ENCODE results near the gene UMPS.
"Not testable (repeated sequence)": the region's sequence is repeated elsewhere in the genome, so short reads cannot be mapped to it uniquely, and the experiment has no call there.

Gene UMPS

DNA sequence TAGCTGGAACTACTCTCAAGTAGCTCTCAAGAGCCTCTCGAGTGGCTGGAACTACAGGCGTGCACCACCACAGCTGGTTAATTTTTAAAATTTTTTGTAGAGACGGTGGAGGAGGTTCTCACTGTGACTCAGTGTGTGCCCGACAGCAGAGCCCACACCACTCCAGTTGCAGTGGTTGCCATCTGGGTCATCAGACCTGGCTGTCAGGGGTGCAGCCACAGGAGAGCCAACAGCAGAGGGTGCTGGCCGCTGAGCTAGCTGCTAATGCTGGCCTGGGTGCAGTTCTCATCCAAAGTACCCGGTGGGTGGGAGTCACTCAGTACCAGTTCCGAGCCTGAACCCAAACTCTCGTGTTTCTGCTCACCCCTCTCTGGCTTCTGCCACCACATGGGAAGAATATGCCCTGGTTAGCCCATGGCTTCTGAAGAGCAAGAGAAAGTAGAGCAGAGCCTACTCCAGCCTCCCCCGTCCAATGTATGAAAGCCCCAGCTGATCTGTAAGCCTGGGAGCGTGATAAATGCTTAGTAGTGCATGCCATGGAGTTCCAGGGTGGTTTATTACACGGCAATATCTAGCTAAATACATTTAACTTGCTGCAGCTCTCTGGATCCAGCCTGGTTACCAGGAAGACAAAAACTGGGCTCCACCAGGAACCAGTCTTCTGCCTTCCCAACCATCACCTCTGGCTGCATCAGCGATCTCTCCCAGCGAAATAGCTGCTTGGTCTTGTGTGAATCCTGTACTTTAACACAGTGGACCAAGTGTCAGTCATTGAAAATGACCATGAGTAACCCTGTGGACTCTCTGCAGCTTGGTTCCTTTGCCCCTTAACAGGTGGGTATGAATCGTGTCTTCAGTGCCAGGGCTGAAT, 17.1 kb downstream of the UMPS start:
- Histone ChIP-seq H3K4me2 (ENCODE audit: low read depth, low read length) (no peak overlapping the region), H3K9ac (ENCODE audit: low read length) (no peak overlapping the region), H3K9me2 (replicated peaks; ENCODE audit: insufficient read depth, low read length) (no peaks in the 10 kb centered on the region), H3K27ac (ENCODE audit: low read length) (no peak overlapping the region), H3F3A (ENCODE audit: insufficient read depth, low read length) (no peaks in the 10 kb centered on the region), H4K20me1 (ENCODE audit: insufficient read depth, low read length) (no peaks in the 10 kb centered on the region), H3K9me3 (replicated peaks; ENCODE audit: insufficient read depth, low read length) (no peaks in the 10 kb centered on the region), H3K4me1 (ENCODE audit: low read length) (no peaks in the 10 kb centered on the region), H3K36me3 (replicated peaks; ENCODE audit: insufficient read depth, low read length) (peaks cover 8% of the 10 kb centered on the region; the same call in 1 of the 2 replicates), H3K79me2 (ENCODE audit: low read length) (no peaks in the 10 kb centered on the region), H3K27me3 (replicated peaks; ENCODE audit: insufficient read depth, low read length) (no peaks in the 10 kb centered on the region), H2AFZ (ENCODE audit: low read length) (no peak overlapping the region), H3K4me3 (ENCODE audit: low read length) (no peak overlapping the region)
- DNase-seq = no peak
- no peak for TF ChIP-seq EZH2 (optimal IDR thresholded peaks at IDR 0.05; ENCODE audit: low read depth, low read length)
- no peak for TF ChIP-seq EZH2phosphoT487 (IDR thresholded peaks at IDR 0.05; ENCODE audit: low read length)
- TF ChIP-seq, protein P1, sequence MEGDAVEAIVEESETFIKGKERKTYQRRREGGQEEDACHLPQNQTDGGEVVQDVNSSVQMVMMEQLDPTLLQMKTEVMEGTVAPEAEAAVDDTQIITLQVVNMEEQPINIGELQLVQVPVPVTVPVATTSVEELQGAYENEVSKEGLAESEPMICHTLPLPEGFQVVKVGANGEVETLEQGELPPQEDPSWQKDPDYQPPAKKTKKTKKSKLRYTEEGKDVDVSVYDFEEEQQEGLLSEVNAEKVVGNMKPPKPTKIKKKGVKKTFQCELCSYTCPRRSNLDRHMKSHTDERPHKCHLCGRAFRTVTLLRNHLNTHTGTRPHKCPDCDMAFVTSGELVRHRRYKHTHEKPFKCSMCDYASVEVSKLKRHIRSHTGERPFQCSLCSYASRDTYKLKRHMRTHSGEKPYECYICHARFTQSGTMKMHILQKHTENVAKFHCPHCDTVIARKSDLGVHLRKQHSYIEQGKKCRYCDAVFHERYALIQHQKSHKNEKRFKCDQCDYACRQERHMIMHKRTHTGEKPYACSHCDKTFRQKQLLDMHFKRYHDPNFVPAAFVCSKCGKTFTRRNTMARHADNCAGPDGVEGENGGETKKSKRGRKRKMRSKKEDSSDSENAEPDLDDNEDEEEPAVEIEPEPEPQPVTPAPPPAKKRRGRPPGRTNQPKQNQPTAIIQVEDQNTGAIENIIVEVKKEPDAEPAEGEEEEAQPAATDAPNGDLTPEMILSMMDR (IDR thresholded peaks at IDR 0.05; ENCODE audit: low read length) = no peak

DNA sequence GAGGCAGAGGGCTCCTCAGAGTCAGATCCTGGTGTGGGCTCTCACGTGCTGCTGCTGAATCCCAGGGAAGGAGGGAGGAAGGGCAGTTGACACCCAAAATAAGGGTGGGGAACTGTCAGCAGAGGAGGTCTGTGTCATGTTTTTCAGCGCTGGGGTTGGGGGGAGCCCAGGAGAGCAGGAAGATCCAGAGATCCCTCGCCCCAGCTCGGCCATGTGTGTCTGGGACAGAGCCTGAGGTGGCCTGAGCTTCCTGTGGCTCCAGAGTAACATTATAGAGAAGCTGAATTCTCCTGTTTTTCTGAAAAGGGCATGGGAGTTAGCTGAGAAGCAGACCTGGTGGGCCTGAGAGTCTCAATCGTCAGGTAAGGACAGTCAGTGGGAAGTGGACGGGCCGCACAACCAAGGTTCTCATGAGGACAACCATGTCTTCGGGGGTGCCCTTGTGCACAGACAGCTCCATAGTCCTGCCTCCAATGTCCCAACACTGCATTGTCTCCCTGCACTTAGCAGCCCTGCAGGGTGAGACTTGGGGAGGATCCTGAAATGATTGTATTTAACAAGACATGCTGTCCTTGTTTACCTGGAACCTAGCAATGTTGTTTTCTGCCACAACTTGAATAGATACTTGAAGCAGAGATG, 18.4 kb downstream of the UMPS start:
- Histone ChIP-seq H3K9ac (ENCODE audit: low read length) (no peak overlapping the region), H3K36me3 (replicated peaks; ENCODE audit: insufficient read depth, low read length) (peaks cover 3% of the 10 kb centered on the region; the same call in 1 of the 2 replicates), H3K27ac (ENCODE audit: low read length) (no peak overlapping the region)

GRCh38 chr3:124749877-124750276, 19.6 kb downstream of the UMPS start:
- H3K27me3 ChIP-seq (replicated peaks; ENCODE audit: insufficient read depth, low read length); H3K4me2 ChIP-seq (ENCODE audit: low read depth, low read length); H3K36me3 ChIP-seq (replicated peaks; ENCODE audit: insufficient read depth, low read length); H2AFZ ChIP-seq (ENCODE audit: low read length); H3K9me2 ChIP-seq (replicated peaks; ENCODE audit: insufficient read depth, low read length); H3K79me2 ChIP-seq (ENCODE audit: low read length); H4K20me1 ChIP-seq (ENCODE audit: insufficient read depth, low read length); H3K27ac ChIP-seq (ENCODE audit: low read length); H3K4me1 ChIP-seq (ENCODE audit: low read length); H3K4me3 ChIP-seq (ENCODE audit: low read length); H3K9me3 ChIP-seq (replicated peaks; ENCODE audit: insufficient read depth, low read length); H3F3A ChIP-seq (ENCODE audit: insufficient read depth, low read length); H3K9ac ChIP-seq (ENCODE audit: low read length); DNase-seq: not testable (repeated sequence)

More for the DNA sequence above, 18.4 kb downstream of the UMPS start:
- H3K4me2 ChIP-seq (ENCODE audit: low read depth, low read length) = no peak overlapping the region
- H3K9me2 ChIP-seq (replicated peaks; ENCODE audit: insufficient read depth, low read length) = no peaks in the 10 kb centered on the region
- H3K79me2 ChIP-seq (ENCODE audit: low read length) = no peaks in the 10 kb centered on the region
- H3K4me3 ChIP-seq (ENCODE audit: low read length) = no peak overlapping the region
- H3K27me3 ChIP-seq (replicated peaks; ENCODE audit: insufficient read depth, low read length) = no peaks in the 10 kb centered on the region
- no peak for DNase-seq
- no peaks in the 10 kb centered on the region for H3F3A ChIP-seq (ENCODE audit: insufficient read depth, low read length)
- no peak overlapping the region for H2AFZ ChIP-seq (ENCODE audit: low read length)
- H3K4me1 ChIP-seq (ENCODE audit: low read length) = no peaks in the 10 kb centered on the region
- TF ChIP-seq, protein P1 (IDR thresholded peaks at IDR 0.05; ENCODE audit: low read length) = no peak
- no peaks in the 10 kb centered on the region for H4K20me1 ChIP-seq (ENCODE audit: insufficient read depth, low read length)
- H3K9me3 ChIP-seq (replicated peaks; ENCODE audit: insufficient read depth, low read length) = no peaks in the 10 kb centered on the region

GRCh38 chr3:124751501-124751900, 21.2 kb downstream of the UMPS start:
- TF ChIP-seq EZH2phosphoT487 (IDR thresholded peaks at IDR 0.05; ENCODE audit: low read length) = no peak
- no peak for TF ChIP-seq EZH2 (optimal IDR thresholded peaks at IDR 0.05; ENCODE audit: low read depth, low read length)
- TF ChIP-seq, protein P1 (IDR thresholded peaks at IDR 0.05; ENCODE audit: low read length) = no peak
- H3K27ac ChIP-seq (ENCODE audit: low read length) = no peak overlapping the region
- H3K9me3 ChIP-seq (replicated peaks; ENCODE audit: insufficient read depth, low read length) = no peaks in the 10 kb centered on the region
- no peaks in the 10 kb centered on the region for H3K4me1 ChIP-seq (ENCODE audit: low read length)
- H3K79me2 ChIP-seq (ENCODE audit: low read length) = no peaks in the 10 kb centered on the region
- no peak overlapping the region for H2AFZ ChIP-seq (ENCODE audit: low read length)
- H3K36me3 ChIP-seq (replicated peaks; ENCODE audit: insufficient read depth, low read length) = peaks cover 3% of the 10 kb centered on the region; the same call in 1 of the 2 replicates
- no peak for DNase-seq
- H3K4me3 ChIP-seq (ENCODE audit: low read length) = no peak overlapping the region
- no peak overlapping the region for H3K4me2 ChIP-seq (ENCODE audit: low read depth, low read length)
- H4K20me1 ChIP-seq (ENCODE audit: insufficient read depth, low read length) = no peaks in the 10 kb centered on the region
- no peaks in the 10 kb centered on the region for H3F3A ChIP-seq (ENCODE audit: insufficient read depth, low read length)
- H3K27me3 ChIP-seq (replicated peaks; ENCODE audit: insufficient read depth, low read length) = no peaks in the 10 kb centered on the region
- no peak overlapping the region for H3K9ac ChIP-seq (ENCODE audit: low read length)
- H3K9me2 ChIP-seq (replicated peaks; ENCODE audit: insufficient read depth, low read length) = no peaks in the 10 kb centered on the region

All from MM.1S (cell line).